KG1 (cell line): ENCODE data around the gene AUH.

ENCODE experiments used
- DNase-seq: peaks from one replicate; lab custom pipeline; 2025; lab: John Stamatoyannopoulos, UW

Gene AUH

DNA sequence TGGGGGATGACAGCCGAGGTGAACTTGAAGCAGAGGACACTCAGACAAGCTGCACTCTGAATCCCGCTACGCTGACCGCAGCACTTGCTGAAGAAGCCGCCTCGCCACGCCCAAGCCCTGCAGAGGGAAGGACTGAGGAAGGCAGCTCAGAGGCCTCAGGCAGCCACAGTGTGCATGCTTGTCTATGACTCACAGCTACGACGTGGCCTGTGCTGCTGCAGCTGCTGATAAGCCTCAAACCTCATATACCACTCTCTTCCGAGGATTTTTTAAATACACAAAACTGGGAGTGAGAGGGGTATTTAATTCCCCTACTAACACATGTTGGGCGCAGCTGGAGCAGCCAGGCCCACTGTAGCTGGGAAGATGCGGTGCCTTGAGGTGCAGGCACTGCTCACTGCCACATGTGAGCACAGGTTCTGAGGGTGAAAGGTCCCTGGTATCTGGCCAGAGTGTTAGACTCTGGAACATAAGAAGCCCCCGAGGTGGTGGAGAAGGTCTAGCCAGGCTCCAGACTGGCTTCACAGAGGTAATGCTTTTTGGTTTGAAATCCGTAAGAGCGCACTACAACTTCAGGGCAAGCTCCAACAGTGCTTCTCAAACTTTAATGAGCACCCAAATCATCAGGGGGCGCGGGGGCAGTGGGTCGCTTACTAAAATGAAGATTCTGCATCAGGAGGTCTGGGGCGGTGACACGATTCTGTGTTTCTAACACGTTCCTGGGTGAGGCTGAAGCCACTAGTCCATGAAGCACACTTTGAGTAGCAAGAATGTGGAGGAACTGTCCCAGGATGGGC, 196.8 kb downstream of the AUH start:
- DNase-seq = no peak
